Frontal cortex (tissue), 4 donors: ENCODE results near the gene CPSF2. TPM values are rescaled to one million over a fixed set of nuclear protein-coding genes. Genes with fewer than 3 reads are reported as not detected.

Experiments
- DNase-seq, 2 donors: peaks; one replicate each; pipeline ENCODE4 v3.0.0; 2012; ENCODE audit warnings: low spot score in 2 of 2
- FAIRE-seq: peaks from 2 replicates; lab custom pipeline; 2012; peaks lifted over from hg19 to GRCh38; lab: Jason Lieb, UNC
- total RNA-seq: library from RNA; depleted of rRNA; stranded (reverse); fragments of >200 nt; gene quantifications from one replicate; pipeline ENCODE4 v1.2.3, GENCODE V29; 2014
- donor health status: control.
- donor health status: control.
- donor health status: control.

CPSF2 gene
- 18.3 TPM for total RNA-seq

DNA sequence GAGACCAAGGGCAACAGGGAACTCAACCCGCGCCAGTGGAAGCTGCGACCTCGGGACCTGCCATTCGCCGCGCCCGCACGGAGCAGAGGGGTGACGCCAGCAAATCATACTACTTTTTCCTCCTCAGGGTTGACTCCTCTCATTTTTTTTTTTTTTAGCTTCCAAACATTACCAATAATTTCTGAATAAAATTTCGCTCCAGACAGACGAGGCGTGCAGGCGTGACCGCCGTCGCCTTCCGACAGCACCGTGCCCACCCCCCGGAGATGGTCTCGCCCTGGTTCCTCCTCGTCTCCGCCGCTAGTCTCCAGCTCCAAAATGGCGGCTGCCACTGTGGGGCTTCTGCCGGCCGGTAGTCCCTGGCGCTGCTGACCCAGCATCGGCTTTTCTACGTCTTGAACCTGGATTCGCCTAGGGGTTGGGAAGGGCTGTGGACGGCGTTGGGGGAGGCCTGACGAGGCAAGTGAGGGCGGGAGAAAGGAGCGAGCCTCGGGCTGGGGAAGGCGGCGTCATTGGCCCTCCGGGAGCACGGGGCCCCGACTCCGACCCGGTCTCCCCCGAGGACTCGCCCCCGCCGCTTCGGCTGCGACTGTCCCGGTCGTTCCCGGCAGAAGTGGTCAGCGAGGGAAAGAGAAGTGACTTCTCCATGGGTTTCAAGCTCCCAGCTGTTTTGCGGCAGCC is at the start of gene CPSF2, which contains the start of gene NDUFB1:
TSS of gene CPSF2 (plus strand) at position 300 of the 681 bp plus-strand sequence. CDS start 9,016 bp downstream, outside the sequence.
TSS of gene NDUFB1 (minus strand) at position 37 of the 681 bp plus-strand sequence. CDS start 4,069 bp downstream, outside the sequence.
- FAIRE-seq (no peak), DNase-seq (peak; percentile 79 to 89)

DNA sequence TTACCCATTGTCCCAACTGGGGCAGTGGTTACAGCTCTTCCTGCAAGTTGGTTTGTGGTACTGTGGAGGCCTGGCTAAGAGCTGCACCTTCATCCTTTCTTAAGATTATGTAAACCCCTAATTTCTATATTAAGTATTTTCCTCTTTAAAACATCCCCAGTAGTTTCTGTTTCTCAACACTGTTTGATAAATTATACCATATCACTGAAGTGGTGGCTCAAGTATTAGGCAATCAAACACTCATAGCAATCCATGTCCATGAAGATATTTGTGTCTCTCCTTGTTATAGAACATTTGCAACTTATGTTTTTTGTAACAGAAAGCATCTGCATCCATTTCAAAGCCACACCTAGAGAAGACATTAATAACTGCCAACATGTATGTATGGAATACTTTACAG is 47.2 kb upstream of the CPSF2 start:
- FAIRE-seq: no peak

DNA sequence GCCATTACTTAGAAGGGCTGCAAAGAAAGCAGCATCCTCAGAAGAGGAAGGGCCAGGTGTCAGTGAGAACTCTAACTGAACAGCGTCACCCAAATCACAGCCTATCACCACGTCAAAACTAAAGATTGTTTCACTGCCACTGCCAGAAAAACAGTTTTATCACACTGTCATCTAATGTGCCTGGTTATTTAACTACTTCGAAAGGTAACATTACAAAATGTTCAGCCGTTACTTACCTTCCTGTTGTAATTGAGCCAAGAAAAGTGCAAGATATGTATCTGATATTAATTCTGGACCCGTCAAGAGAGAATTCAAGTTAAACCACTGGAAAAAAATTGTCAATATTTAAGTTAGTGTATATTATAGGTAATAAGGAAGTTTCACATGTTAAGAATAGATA is 33.3 kb upstream of the CPSF2 start:
- DNase-seq (no peak), FAIRE-seq (no peak)

More for the DNA sequence above, 47.2 kb upstream of the CPSF2 start:
- no peak for DNase-seq

DNA sequence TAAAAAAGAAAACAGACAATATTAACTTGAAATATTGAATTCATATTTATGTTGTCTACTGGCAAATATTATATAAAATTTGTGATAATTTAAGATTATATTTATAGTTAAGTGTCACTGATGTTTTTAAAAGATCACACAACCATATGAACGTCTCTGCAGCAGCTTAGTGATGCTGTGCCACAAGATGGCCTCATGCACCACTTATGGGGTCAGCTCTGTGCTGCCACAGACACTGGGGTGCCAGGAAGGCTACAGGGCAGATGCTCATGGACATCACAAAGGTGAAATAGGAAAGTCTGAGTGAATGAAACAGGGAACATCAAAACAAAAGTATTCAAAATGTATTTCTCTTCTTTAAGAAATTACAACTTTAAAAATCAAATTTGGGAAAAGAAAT is 28.4 kb upstream of the CPSF2 start:
- FAIRE-seq (no peak), DNase-seq (no peak)

DNA sequence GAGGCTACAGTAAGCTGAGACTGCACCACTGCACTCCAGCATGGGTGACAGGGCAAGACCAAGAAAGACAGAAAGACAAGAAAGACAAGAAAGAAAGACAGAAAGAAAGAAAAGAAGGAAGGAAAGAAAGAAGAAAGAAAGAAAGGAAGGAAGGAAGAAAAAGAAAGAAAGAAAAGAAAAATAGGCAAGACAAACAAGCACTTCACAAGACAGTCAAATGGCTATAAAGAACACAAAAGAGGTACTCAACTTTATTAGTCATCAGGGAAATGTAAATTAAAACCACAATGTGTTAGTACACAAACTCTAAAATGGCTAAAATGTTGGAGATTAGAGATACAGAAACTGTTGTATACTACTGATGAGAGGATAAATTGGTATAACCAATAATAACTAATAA is 22.0 kb upstream of the CPSF2 start:
- DNase-seq: no peak
- no peak for FAIRE-seq

DNA sequence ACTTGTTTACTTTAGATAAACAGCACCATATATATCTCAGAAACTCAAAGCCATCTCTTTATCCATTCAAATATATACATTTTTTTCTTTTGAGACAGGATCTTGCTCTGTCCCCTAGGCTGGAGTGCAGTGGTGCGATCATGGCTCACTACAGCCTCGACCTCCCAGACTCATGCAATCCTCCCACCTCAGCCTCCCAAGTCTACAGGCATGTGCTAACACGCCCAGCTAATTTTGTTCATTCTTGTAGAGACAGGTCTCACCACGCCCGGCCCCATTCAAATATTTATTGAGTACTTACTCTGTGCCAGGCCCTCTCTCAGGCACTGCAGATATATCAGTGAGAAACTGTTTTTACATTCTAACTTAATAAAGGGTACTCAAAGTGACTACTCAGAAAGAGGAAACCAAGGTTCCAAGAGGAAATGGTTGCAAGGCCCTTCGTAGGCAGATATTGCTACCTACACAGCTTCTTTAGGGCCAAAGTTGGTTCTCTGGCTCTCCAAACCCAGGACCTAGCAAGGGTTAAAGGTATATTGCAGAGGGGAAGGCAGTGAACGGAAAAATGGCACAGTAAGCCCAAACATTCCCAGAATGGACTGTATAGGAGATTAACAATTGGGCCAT is 18.3 kb upstream of the CPSF2 start:
- FAIRE-seq (no peak), DNase-seq (no peak)

DNA sequence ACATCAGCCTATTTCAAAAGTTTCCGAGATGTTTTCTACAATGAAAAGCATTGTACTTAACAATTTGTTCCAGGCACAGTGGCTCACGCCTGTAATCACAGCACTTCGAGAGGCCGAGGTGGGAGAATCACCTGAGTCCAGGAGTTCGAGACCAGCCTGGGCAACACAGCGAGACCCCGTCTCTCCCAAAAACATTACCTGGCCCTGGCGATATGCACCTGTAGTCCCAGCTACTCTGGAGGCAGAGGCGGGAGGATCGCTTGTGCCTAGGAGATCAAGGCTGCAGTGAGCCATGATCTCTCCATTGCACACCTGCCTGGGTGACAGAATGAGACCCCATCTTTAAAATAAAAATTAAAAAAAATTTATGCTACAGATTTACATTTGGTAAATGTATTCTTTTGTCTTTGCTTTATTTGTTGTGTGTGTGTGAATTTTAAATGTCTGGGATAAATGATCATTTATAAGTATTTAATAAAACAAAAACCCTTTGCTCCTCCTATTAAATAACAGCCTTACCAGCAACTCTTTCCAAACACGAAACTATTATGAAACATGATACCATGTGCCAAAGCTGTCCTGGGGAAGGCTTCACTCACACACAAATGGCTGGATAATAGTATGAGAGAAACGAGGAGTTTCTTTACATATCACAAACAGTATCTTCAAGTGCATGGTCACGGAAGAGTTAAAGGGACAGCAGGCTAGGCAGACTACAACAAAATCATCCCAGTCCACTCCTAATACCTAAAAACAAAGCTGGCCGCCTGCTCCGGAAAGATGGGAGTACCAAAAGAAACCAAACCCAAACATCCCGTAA is 16.5 kb upstream of the CPSF2 start:
- no peak for FAIRE-seq
- DNase-seq: peak in 1 of 2 donors; percentile 41

DNA sequence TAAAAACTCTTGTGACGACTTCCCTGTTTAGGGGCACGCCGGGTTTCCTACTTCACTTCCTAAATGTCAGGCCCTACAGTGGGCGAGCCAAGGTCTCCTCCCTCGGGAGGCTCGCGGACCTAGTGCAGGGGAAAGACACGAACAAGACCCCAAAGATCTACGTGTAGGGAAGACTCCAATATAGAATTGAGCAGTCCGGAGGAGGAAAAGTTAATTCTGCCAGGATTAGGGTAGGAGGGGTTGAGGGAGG is 16.0 kb upstream of the CPSF2 start:
- no peak for FAIRE-seq
- DNase-seq: no peak

DNA sequence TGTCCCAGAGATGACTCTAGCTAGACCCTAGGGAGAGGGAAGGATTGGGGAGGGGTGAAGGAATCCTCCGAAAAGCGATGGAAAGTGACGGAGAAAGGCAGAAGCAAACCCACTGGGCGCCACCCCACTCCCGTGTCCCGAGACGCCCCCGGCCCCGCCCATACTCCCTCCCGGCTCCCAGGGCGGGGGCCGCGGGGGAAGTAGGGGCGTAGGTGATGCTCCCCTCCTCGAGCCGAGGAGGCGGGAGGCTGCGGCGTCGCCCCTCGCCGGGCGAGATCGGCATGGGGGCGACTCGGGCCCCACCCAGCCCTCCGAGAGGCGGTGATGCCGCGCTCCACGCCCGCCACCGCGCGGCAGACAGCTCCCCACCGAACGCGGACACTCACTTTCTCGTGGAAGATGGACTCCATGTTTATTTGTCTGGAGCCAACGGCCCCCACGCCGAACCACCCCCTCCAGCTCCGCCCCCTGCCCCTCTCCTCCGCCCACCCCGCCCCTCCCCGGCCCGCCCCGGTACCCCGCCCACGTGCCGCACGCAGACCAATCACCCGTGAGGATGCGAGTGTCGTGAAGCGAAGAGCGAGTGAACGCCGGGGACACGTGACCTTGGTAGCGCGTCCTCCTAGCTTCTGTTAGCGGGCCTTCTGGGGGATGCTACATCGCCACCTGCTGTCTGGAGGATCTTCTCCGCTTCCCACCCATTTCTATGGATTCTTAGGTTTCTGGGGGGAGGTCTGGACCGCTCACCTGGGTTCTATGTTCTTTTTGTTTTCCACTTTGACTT is 15.4 kb upstream of the CPSF2 start, which contains the start of gene ATXN3:
TSS of gene ATXN3 (minus strand) at position 440 of the 784 bp plus-strand sequence. CDS start at position 410, 30 bp downstream.
- DNase-seq: peak; percentile 93 to 95
- FAIRE-seq: no peak

DNA sequence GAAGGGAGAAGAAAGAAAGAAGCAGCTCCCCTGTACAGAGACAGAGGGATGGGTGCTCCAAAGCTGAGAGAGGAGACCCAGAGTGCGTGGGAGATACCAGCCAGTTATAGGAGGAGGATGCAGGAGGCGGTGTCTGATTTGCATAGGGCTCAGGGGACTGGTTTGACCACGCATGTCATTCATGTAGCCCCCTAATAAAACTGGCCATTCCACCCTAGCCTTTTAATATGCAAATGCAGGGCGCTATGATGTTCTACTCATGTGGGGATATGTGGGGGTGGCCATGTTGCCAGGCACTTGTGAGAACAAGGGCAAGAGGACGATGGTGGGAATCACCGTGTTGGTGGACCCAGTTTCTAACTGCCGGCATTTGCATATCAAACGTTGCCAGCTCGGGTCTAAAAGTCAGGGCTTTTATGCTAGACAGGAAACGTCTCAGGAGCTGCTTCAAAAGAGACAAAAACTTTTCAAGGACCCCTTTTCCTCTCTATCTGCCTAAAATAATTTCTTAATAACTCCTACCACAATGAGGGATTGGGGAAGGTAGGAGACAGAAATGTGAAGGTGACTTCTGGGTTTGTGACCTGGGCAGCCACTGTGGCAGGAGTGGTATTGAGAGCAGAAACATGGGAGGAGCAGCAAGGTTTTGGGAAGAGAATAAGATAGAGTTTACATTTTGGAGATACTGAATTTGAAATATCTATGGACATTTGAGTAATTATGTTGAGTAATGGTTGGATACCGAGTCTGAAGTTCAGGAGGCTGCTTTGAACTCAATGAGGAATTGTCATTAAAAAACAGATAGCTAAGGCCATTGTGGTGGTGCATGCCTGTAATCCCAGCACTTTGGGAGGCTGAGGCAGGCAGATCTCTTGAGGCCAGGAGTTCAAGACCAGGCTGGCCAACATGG is 13.2 kb upstream of the CPSF2 start:
- FAIRE-seq (no peak), DNase-seq (no peak)

DNA sequence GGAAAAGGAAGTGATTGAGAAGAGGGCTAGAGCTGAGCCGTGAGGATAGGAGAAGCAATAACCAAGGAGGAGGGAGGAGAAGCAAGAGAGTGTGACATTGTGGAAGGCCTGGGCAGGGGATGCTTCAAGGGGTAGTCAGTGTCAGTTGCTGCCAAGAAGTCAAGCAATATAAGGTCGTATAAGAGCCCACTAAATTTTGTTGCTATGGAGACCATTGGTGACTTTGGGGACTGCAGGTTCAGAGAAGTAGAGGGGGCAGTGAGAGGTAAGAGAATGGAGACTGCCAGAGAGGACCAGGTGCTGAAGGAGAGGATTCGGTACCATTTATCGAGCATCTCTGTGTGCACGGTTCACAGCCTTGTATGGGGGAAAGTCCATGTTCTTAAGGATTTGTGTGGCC is 12.3 kb upstream of the CPSF2 start:
- FAIRE-seq (no peak), DNase-seq (no peak)

DNA sequence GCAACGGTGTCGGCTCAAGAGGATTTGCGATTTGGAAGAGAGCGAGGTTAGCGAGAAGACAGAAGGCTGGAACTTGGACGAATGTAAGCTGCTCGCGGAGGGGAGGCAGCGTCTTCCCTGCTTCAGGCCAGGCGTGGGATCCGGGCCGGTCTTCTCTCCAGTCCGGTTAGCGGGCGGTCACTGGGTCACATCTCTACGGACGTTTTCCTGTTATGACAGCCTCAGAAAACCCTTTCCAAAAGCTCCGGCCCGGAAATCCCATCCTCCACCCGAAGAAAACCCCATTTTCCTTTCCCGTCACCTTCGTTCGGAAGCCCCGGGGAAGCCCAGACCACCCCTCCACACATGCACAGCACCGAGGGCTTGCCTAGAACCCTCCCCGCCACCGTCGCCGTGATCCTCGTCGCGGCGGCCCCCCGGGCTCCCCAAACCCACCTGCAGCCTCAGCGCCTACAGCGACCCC is 531 bp upstream of the CPSF2 start:
- FAIRE-seq (no peak), DNase-seq (peak; percentile 33 to 65)

DNA sequence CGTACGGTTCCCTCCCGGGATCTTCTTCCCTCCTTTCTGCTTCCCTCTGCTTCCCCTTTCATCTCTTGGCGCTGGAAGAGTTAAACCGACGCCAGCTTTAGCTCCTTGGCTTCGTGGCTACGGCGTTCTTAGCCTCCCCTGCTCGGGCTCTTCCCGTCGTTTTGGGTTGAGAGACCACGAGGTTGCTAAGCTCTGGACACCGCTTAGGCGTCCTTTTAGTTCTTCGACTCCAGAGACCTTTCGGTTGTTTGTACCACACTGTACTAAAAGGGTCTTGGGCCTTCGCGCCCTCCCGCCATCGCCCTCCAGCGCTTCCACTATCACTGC is 545 bp downstream of the CPSF2 start:
- FAIRE-seq (no peak), DNase-seq (peak in 1 of 2 donors; percentile 11)

DNA sequence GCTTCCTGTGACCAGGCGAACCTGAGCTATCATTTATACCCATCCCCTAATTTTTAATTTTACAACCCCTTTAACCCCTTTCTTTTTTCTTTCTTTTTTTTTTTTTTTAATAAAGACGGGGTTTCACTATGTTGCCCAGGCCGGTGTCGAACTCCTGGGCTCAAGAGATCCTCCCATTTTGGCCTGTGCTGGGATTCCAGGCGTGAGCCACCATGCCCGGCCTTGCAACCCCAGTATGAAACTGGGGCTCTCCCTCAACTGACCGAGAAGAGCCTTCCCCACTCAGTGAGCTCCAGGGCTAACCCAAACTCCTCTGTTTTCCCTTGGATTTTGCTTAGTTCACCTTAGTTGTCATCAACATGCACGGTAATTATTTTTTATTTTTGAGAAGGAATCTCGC is 992 bp downstream of the CPSF2 start:
- no peak for DNase-seq
- FAIRE-seq: no peak

DNA sequence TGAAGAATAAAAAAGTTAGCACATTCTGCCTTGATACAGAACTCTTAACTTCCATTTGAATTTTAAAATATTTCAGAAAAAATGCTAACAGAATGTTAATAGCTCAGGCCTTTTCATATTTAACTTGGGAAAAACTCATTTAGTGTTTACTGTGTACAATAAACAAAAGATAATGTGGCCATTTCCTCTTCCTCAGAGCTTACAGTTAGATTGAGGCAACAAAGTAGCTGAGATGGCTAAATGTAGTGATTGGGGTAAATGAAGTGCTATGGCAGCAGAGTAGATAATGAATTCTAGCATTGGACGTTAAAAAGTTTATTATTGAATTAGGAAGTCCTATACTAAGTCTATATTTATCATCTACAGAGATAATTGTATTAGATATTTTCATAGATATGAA is 12.7 kb downstream of the CPSF2 start:
- no peak for FAIRE-seq
- DNase-seq: no peak

DNA sequence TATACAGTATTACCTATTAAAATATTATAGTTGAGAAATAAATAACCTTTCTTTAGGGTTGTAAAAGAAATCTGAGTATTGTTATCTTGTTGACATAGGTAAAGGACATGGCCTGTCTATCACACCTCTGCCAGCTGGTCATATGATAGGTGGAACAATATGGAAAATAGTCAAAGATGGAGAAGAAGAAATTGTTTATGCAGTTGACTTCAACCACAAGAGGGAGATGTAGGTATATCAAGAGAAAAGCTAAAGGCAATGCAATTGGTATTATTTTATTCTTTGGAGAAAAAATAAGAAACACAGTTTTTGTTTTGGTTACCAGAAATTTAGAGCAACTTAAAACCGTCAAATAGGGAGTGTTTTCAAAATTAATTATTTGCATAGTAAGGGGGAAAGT is 13.5 kb downstream of the CPSF2 start:
- FAIRE-seq (no peak), DNase-seq (no peak)

DNA sequence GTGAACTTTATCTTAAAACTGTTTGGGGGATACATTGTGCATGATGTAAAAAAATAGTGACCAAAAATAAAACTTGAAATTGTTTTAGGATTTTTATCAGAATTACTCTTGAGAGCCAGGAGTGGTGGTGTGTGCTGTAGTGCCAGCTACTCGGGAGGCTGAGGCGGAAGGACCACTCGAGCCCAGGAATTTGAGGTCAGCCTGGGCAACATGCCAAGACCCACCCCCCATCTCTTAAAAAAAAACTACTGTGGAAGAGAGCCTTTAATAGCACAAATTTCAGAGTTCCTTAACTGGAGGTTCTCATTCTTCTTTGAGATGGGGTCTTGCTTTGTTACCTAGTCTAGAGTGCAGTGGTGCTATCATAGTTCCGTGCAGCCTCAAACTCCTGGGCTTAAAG is 21.5 kb downstream of the CPSF2 start:
- no peak for DNase-seq
- no peak for FAIRE-seq

DNA sequence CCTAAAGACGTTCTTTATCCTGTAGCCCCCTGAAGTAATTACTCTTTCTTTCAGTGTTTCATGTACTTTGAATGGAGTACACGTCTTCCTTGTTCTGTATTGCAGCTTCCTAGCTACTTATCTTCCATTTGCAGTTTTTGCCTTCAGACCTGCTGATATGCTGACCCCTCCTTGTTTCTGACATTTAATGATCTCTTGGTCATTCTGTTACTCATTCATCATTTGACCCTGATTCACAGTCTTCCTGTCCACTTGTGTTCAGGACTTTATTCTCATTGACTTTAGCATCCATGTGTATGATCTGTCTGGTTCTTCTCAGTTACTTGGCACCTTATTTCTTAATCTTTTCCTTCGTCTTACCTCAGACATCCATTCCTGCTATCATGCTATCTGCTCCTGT is 22.2 kb downstream of the CPSF2 start:
- FAIRE-seq: no peak
- no peak for DNase-seq

DNA sequence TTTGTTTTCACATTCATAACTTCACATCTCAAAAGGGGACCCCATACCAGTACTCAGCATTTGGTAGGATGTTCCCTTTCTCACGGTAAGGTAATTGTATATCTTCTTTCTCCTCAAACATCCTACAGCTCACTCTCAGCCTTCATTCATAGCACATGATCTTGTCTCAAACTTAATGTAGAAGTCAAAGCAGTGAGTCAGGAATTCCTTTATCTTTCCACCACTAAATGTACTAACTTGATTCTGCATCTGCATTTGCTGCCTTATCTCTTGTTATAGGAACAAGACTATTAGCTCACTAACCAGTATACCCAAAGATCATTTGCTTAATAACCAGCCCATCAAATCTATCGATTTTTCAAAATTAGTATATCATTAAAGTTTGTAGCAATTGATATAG is 22.9 kb downstream of the CPSF2 start:
- FAIRE-seq (no peak), DNase-seq (no peak)
